ENCODE measurements around the gene STAT6. TPM values are rescaled to one million over a fixed set of nuclear protein-coding genes. Genes with fewer than 3 reads are reported as not detected.
A peak's percentile ranks its signal among the peaks of the same experiment; 100 is the strongest.
"Not testable (repeated sequence)": the region's sequence is repeated elsewhere in the genome, so short reads cannot be mapped to it uniquely, and the experiment has no call there.

The STAT6 gene
- total RNA-seq, 1 experiment from 2014 or later, result 125 TPM

- DNase-seq (ENCODE audit: low spot score), result not testable (repeated sequence)
These were observed 57.3 kb downstream of the STAT6 start for GRCh38 chr12:57053901-57054300.

GRCh38 chr12:57053146-57053545 is 58.0 kb downstream of the STAT6 start:
- DNase-seq (ENCODE audit: low spot score), result not testable (repeated sequence)

- DNase-seq (ENCODE audit: low spot score), result no peak
These were observed 60.2 kb downstream of the STAT6 start for GRCh38 chr12:57051011-57051410.

GRCh38 chr12:57049890-57050289 is 61.3 kb downstream of the STAT6 start, which contains the start of gene MYO1A:
Gene MYO1A, minus strand, starts transcription at chr12:57050129. Its CDS starts 1,806 bp downstream, at chr12:57048323.
- DNase-seq (ENCODE audit: low spot score), result peak; percentile 32

GRCh38 chr12:57049119-57049446 is 62.1 kb downstream of the STAT6 start:
- no peak for DNase-seq (ENCODE audit: low spot score)

GRCh38 chr12:57048423-57049118 is 62.6 kb downstream of the STAT6 start:
- no peak for DNase-seq (ENCODE audit: low spot score)

GRCh38 chr12:57047981-57048380 is 63.2 kb downstream of the STAT6 start:
- no peak for DNase-seq (ENCODE audit: low spot score)

- DNase-seq (ENCODE audit: low spot score), result no peak
These were observed 63.9 kb downstream of the STAT6 start for GRCh38 chr12:57046947-57047890.

GRCh38 chr12:57046086-57046791 is 64.9 kb downstream of the STAT6 start:
- DNase-seq (ENCODE audit: low spot score), result no peak

Other genes with a start within 250 kb of the STAT6 start
- gene SDR9C7, start 177.0 kb downstream of the STAT6 start, total RNA-seq (2014; rRNA removed; shearing (Covaris generic)), result not detected in 2 replicates
- gene RDH16, start 153.8 kb downstream of the STAT6 start, total RNA-seq (2014; rRNA removed; shearing (Covaris generic)), result not detected in 2 replicates
- 3.2 and 3.4 TPM in 2 replicates for gene ZBTB39, start 104.8 kb downstream of the STAT6 start, total RNA-seq (2014; rRNA removed; shearing (Covaris generic))
- gene TAC3, start 94.8 kb downstream of the STAT6 start, total RNA-seq (2014; rRNA removed; shearing (Covaris generic)), result not detected in 2 replicates
- gene MYO1A, start 61.2 kb downstream of the STAT6 start, total RNA-seq (2014; rRNA removed; shearing (Covaris generic)), result 0.76 and 1.8 TPM in 2 replicates
- 12.5 and 13.6 TPM in 2 replicates for gene NEMP1, start 32.6 kb downstream of the STAT6 start, total RNA-seq (2014; rRNA removed; shearing (Covaris generic))
- gene NAB2, start 22.2 kb downstream of the STAT6 start, total RNA-seq (2014; rRNA removed; shearing (Covaris generic)), result 17.8 and 19.3 TPM in 2 replicates
- 22.8 and 25.2 TPM in 2 replicates for gene LRP1, start 17.1 kb upstream of the STAT6 start, total RNA-seq (2014; rRNA removed; shearing (Covaris generic))
- not detected in 2 replicates for gene LRP1-AS, start 36.3 kb upstream of the STAT6 start, total RNA-seq (2014; rRNA removed; shearing (Covaris generic))
- 0.97 and 2.8 TPM in 2 replicates for gene NXPH4, start 105.4 kb upstream of the STAT6 start, total RNA-seq (2014; rRNA removed; shearing (Covaris generic))
- 295 and 298 TPM in 2 replicates for gene SHMT2, start 118.3 kb upstream of the STAT6 start, total RNA-seq (2014; rRNA removed; shearing (Covaris generic))
- gene STAC3, start 139.8 kb upstream of the STAT6 start, total RNA-seq (2014; rRNA removed; shearing (Covaris generic)), result 0.41 and 1.1 TPM in 2 replicates